ENCODE data around the gene TAF4B.
"Not testable (repeated sequence)": the region's sequence is repeated elsewhere in the genome, so short reads cannot be mapped to it uniquely, and the experiment has no call there.

Gene TAF4B

DNA sequence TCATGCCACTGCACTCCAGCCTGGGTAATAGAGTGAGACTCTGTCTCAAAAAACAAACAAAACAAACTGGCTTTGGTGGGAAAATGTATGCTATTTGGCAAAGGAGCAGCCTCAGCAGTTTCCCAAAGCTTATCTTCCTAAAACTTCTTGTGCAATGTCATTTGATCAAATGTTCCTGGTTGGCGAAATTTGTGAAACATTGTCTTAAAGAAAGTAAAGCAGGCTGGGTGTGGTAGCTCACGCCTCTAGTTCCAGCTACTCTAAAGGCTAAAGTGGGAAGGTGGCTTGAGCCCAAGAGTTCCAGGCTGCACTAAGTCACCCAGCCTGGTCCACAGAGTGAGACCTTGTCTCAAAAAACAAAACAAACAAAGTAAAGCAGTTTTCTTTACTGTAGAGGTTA is 17.3 kb upstream of the TAF4B start:
- no peaks in the 10 kb centered on the region for H3K27me3 ChIP-seq (ENCODE audit: control insufficient read depth in 1 of 2, insufficient read depth in 2 of 2, low read length in 2 of 2)
- no peak overlapping the region for H3K4me3 ChIP-seq (ENCODE audit: low read depth in 1 of 2, low read length in 2 of 2)
- no peaks in the 10 kb centered on the region for H3K4me1 ChIP-seq (ENCODE audit: insufficient read depth, low read length)
- no peak overlapping the region for H3K27ac ChIP-seq (ENCODE audit: low read depth, low read length)
- H3K36me3 ChIP-seq (ENCODE audit: insufficient read depth, low read length): no peaks in the 10 kb centered on the region
- H3K9me3 ChIP-seq (ENCODE audit: low read length): no peaks in the 10 kb centered on the region
- H3K9ac ChIP-seq (ENCODE audit: low read length): no peak overlapping the region

DNA sequence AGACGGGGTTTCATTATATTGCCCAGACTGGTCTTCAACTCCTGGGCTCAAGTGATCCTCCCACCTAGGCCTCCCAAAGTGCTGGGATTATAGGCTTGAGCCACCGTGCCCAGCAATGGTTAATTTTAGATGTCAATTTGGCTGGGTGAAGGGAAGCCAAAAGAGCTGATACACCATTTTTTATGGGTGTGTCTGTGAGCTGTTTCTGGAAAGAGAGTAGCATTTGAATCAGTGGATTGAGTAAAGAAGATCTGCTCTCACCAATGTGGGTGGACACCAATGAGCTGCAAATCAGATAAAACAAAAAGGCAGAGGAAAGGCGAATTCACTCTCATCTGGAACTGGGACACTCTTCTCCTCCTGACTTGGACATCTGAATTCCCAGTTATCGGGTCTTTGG is 16.1 kb upstream of the TAF4B start:
- Histone ChIP-seq H3K9me3 (ENCODE audit: low read length) (no peaks in the 10 kb centered on the region), H3K27me3 (ENCODE audit: control insufficient read depth in 1 of 2, insufficient read depth in 2 of 2, low read length in 2 of 2) (no peaks in the 10 kb centered on the region), H3K4me1 (ENCODE audit: insufficient read depth, low read length) (no peaks in the 10 kb centered on the region), H3K9ac (ENCODE audit: low read length) (no peak overlapping the region), H3K27ac (ENCODE audit: low read depth, low read length) (no peak overlapping the region), H3K4me3 (ENCODE audit: low read depth in 1 of 2, low read length in 2 of 2) (no peak overlapping the region), H3K36me3 (ENCODE audit: insufficient read depth, low read length) (no peaks in the 10 kb centered on the region)

DNA sequence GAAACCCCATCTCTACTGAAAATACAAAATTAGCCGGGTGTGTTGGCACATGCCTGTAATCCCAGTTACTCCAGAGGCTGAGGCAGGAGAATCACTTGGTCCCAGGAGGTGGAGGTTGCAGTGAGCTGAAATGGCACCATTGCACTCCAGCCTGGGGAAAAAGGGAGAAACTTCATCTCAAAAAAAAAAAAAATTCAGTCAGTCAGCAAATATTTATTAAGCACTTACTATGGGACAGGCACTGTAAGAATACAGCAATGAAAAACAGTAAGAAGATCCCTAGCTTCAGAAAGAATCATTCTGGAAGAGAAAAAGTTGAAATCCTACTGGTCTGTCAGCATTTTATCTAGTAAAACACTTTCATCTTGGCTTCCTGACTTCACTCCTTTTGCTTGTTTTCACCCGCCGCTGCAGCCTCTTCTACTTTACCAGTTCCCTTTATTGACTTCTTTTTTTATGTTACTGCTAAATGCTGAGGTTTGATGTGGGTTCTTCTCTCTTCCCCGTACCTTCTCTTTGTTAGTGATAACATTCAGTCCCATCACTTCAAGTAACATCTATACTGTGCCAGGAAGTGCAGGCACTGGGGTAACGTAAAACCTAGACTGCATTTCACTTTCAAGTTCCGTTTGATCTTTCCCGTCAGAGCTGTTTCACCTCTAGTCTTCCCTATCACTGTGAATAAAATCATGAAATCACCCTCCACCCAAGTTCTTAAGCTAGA is 10.8 kb upstream of the TAF4B start:
- Histone ChIP-seq H3K4me1 (ENCODE audit: insufficient read depth, low read length) (no peaks in the 10 kb centered on the region), H3K9me3 (ENCODE audit: low read length) (no peaks in the 10 kb centered on the region), H3K4me3 (ENCODE audit: low read depth in 1 of 2, low read length in 2 of 2) (no peak overlapping the region), H3K27ac (ENCODE audit: low read depth, low read length) (no peak overlapping the region), H3K9ac (ENCODE audit: low read length) (no peak overlapping the region), H3K36me3 (ENCODE audit: insufficient read depth, low read length) (no peaks in the 10 kb centered on the region), H3K27me3 (ENCODE audit: control insufficient read depth in 1 of 2, insufficient read depth in 2 of 2, low read length in 2 of 2) (no peaks in the 10 kb centered on the region)

DNA sequence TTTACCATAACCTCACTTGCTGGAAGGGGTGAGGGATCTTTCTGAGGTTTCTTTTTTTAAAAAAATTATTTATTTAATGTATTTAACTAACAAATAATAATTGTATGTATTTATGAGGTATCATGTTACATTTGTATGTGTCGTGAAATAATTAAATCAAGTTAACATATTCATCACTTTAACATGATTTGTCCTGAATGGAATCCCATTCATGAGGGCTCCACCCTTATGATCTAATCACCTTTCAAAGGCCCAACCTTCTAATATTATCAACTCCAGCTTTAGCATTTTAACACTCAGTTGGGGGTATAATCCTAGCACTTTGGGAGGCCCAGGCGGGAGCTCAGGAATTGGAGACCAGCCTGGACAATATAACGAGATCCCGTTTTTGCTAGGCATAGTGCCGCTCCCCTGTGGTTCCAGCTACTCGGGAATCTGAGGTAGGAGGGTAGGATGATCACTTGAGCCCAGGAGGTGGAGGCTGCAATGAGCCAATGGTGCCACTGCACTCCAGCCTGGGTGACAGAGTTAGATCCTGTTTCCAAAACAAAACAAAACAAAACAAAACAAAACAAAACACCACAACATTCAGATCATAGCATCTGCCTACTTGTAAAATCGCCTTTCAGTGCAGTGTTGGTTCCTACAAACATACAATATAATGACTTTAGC is 1.1 kb upstream of the TAF4B start:
- peak overlapping the region in 1 of 2 donors; percentile 84 for H3K4me3 ChIP-seq (ENCODE audit: low read depth in 1 of 2, low read length in 2 of 2)
- H3K9me3 ChIP-seq (ENCODE audit: low read length): no peaks in the 10 kb centered on the region
- H3K27ac ChIP-seq (ENCODE audit: low read depth, low read length): no peak overlapping the region
- no peaks in the 10 kb centered on the region for H3K27me3 ChIP-seq (ENCODE audit: control insufficient read depth in 1 of 2, insufficient read depth in 2 of 2, low read length in 2 of 2)
- peak overlapping the region; percentile 63 for H3K9ac ChIP-seq (ENCODE audit: low read length)
- peaks cover 8% of the 10 kb centered on the region for H3K4me1 ChIP-seq (ENCODE audit: insufficient read depth, low read length)
- H3K36me3 ChIP-seq (ENCODE audit: insufficient read depth, low read length): no peaks in the 10 kb centered on the region

DNA sequence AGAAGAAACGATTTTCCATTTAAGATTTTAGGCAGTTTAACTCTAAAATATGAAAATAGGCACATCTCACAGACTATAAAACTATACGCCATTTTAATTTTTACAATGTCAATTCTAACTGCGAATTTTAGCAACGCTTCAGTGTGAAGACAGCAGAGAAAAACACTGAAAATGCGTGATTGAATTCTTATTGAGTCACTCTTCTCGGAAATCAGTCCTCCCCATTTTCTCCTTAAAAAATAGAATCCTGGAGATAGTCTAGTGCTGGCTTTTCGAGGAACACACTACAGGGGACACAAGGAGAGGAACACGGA is 373 bp upstream of the TAF4B start:
- no peak overlapping the region for H3K27ac ChIP-seq (ENCODE audit: low read depth, low read length)
- H3K9ac ChIP-seq (ENCODE audit: low read length): peak overlapping the region; percentile 63
- no peaks in the 10 kb centered on the region for H3K27me3 ChIP-seq (ENCODE audit: control insufficient read depth in 1 of 2, insufficient read depth in 2 of 2, low read length in 2 of 2)
- no peaks in the 10 kb centered on the region for H3K36me3 ChIP-seq (ENCODE audit: insufficient read depth, low read length)
- peaks cover 8% of the 10 kb centered on the region for H3K4me1 ChIP-seq (ENCODE audit: insufficient read depth, low read length)
- peak overlapping the region; percentile 82 to 84 for H3K4me3 ChIP-seq (ENCODE audit: low read depth in 1 of 2, low read length in 2 of 2)
- no peaks in the 10 kb centered on the region for H3K9me3 ChIP-seq (ENCODE audit: low read length)

DNA sequence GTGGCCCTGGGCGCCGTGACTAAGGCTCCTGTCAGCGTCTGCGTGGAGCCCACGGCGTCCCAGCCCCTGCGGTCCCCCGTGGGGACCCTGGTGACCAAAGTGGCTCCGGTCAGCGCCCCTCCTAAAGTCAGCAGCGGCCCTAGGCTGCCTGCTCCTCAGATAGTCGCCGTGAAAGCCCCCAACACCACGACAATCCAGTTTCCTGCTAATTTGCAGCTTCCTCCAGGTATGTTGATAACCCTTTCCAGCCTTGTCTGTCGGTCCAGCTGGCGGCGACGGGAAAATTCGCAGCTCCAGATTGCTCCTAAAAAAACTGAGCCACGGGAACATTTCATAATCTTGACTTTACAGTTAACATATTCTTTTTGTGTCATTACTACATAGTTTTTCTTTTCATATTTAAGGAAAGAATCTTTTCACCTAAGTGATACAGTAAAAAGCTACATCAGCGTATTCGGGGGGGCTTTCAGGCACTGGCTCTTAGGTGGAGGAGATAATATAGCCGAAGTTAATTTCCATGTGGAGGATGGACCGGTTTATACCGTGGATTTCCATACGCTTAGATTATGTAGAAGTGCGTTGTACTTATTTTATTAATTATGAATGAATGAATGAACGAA is 916 bp downstream of the TAF4B start:
- Histone ChIP-seq H3K9me3 (ENCODE audit: low read length) (no peaks in the 10 kb centered on the region), H3K4me1 (ENCODE audit: insufficient read depth, low read length) (peaks cover 8% of the 10 kb centered on the region), H3K9ac (ENCODE audit: low read length) (peak overlapping the region; percentile 21), H3K27ac (ENCODE audit: low read depth, low read length) (peak overlapping the region; percentile 19), H3K27me3 (ENCODE audit: control insufficient read depth in 1 of 2, insufficient read depth in 2 of 2, low read length in 2 of 2) (no peaks in the 10 kb centered on the region), H3K4me3 (ENCODE audit: low read depth in 1 of 2, low read length in 2 of 2) (peak overlapping the region; percentile 82 to 84), H3K36me3 (ENCODE audit: insufficient read depth, low read length) (no peaks in the 10 kb centered on the region)

DNA sequence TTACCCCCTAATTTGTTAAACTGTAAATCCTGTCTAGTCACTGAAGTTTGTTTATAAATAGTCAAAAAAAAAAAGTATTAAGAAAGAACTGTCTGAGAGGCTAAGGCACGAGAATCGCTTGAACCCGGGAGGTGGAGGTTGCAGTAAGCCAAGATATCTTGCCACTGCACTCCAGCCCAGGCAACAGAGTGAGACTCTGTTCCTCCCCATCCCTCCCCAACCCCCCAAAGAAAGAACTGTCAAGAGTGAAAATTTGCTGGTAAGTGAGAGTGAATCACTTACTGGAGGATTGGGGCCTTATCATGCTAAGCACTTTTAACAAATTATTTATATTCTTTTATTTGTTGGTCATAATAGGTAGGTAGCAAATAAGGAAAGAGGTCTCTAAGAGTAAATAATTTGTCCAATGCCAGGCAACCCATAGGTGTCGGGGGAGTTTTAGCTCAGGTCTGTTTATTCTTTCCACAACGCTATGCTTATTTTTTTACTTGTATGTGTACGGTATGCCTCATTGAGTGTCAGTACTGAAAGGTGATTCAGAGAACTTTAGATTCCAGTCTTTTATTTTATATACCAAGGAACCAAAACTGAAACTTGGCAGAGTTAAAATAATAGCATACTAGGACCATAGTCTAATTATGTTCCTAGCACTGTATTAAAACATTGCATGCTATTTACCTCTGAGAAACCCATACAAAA is 2.5 kb downstream of the TAF4B start:
- H3K27ac ChIP-seq (ENCODE audit: low read depth, low read length): no peak overlapping the region
- peaks cover 8% of the 10 kb centered on the region for H3K4me1 ChIP-seq (ENCODE audit: insufficient read depth, low read length)
- H3K4me3 ChIP-seq (ENCODE audit: low read depth in 1 of 2, low read length in 2 of 2): no peak overlapping the region
- H3K9me3 ChIP-seq (ENCODE audit: low read length): no peaks in the 10 kb centered on the region
- no peaks in the 10 kb centered on the region for H3K27me3 ChIP-seq (ENCODE audit: control insufficient read depth in 1 of 2, insufficient read depth in 2 of 2, low read length in 2 of 2)
- no peak overlapping the region for H3K9ac ChIP-seq (ENCODE audit: low read length)
- H3K36me3 ChIP-seq (ENCODE audit: insufficient read depth, low read length): no peaks in the 10 kb centered on the region

DNA sequence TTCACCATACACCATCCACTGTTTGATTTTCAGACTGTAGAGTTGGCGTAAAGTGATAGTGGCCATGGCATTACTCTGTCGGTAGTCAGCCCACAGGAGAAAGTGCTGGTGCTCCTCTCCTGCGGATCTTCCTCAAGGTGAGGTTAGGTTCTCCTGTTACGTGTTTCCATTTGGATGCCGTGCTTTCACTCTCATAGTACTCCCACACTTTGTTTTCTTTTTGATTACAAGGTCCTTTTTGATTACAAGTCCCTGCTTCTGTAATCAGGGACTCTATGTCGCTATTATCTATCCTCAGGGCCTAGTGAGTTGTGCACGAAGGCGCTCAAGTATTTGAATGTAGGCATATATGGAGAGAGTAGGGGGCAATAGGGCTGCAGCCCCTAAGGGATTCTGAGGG is 4.3 kb downstream of the TAF4B start:
- H3K9ac ChIP-seq (ENCODE audit: low read length): no peak overlapping the region
- H3K27me3 ChIP-seq (ENCODE audit: control insufficient read depth in 1 of 2, insufficient read depth in 2 of 2, low read length in 2 of 2): no peaks in the 10 kb centered on the region
- H3K36me3 ChIP-seq (ENCODE audit: insufficient read depth, low read length): no peaks in the 10 kb centered on the region
- peaks cover 4% of the 10 kb centered on the region for H3K4me1 ChIP-seq (ENCODE audit: insufficient read depth, low read length)
- H3K4me3 ChIP-seq (ENCODE audit: low read depth in 1 of 2, low read length in 2 of 2): no peak overlapping the region
- H3K9me3 ChIP-seq (ENCODE audit: low read length): no peaks in the 10 kb centered on the region
- no peak overlapping the region for H3K27ac ChIP-seq (ENCODE audit: low read depth, low read length)

DNA sequence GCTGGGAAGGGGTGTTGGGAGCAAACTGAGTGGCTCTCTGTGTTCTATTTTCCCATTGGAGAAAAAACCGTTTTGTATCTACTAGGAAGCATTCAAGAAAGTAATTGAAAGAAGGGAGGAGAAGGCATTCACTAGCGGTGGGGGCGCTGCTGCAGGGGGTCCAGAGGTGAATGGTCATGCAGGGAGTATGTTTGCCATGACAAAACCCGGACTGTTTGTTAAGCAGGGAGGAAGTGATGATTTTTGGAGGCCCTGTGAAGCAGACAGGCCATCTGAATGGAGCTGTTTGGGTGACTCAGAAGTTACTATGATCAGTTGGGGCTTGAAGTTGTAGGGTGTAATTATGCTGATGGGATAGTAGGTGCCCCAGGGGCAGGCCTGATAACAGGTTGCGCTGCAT is 7.0 kb downstream of the TAF4B start:
- Histone ChIP-seq H3K27ac (ENCODE audit: low read depth, low read length) (no peak overlapping the region), H3K9me3 (ENCODE audit: low read length) (no peaks in the 10 kb centered on the region), H3K27me3 (ENCODE audit: control insufficient read depth in 1 of 2, insufficient read depth in 2 of 2, low read length in 2 of 2) (no peaks in the 10 kb centered on the region), H3K9ac (ENCODE audit: low read length) (no peak overlapping the region), H3K36me3 (ENCODE audit: insufficient read depth, low read length) (no peaks in the 10 kb centered on the region), H3K4me3 (ENCODE audit: low read depth in 1 of 2, low read length in 2 of 2) (no peak overlapping the region), H3K4me1 (ENCODE audit: insufficient read depth, low read length) (no peaks in the 10 kb centered on the region)

DNA sequence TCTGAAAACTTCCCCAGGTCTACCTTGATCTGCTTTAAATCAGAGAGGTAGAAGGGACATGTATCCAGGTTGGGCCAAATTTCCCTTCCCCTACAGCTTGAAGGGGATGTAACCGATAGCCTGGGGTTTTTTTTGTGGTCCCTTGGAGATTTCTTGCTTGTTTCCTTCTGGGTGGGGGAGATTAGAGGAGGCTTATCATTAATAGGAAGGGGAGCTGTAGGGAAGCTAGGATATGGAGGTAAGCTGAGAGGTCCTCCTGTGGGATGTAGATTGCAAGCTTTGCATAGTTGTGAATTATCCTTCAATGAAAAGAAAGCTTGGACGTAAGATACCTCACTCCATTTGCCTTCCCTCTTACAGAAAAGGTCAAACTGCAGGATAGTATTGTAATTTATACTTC is 11.1 kb downstream of the TAF4B start:
- H3K4me3 ChIP-seq (ENCODE audit: low read depth in 1 of 2, low read length in 2 of 2); H3K9me3 ChIP-seq (ENCODE audit: low read length); H3K27ac ChIP-seq (ENCODE audit: low read depth, low read length); H3K36me3 ChIP-seq (ENCODE audit: insufficient read depth, low read length); H3K4me1 ChIP-seq (ENCODE audit: insufficient read depth, low read length); H3K9ac ChIP-seq (ENCODE audit: low read length); H3K27me3 ChIP-seq (ENCODE audit: control insufficient read depth in 1 of 2, insufficient read depth in 2 of 2, low read length in 2 of 2): not testable (repeated sequence)

DNA sequence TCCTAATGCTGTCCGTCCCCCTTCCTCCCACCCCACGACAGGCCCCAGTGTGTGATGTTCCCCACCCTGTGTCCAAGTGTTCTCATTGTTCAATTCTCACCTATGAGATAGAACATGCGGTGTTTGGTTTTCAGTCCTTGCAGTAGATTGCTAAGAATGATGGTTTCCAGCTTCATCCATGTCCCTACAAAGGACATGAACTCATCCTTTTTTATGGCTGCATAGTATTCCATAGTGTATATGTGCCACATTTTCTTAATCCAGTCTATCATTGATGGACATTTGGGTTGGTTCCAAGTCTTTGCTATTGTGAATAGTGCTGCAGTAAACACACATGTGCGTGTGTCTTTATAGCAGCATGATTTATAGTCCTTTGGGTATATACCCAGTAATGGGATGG is 12.5 kb downstream of the TAF4B start:
- H3K9ac ChIP-seq (ENCODE audit: low read length); H3K9me3 ChIP-seq (ENCODE audit: low read length); H3K4me1 ChIP-seq (ENCODE audit: insufficient read depth, low read length); H3K4me3 ChIP-seq (ENCODE audit: low read depth in 1 of 2, low read length in 2 of 2); H3K27ac ChIP-seq (ENCODE audit: low read depth, low read length); H3K36me3 ChIP-seq (ENCODE audit: insufficient read depth, low read length); H3K27me3 ChIP-seq (ENCODE audit: control insufficient read depth in 1 of 2, insufficient read depth in 2 of 2, low read length in 2 of 2): not testable (repeated sequence)
